ENCODE results near the gene CCDC159.
"Not testable (repeated sequence)": the region's sequence is repeated elsewhere in the genome, so short reads cannot be mapped to it uniquely, and the experiment has no call there.

Gene CCDC159

GRCh38 chr19:11354102-11354501, 7.8 kb downstream of the CCDC159 start:
- DNase-seq; H3K27ac Mint-ChIP-seq; ATAC-seq; H3K27me3 Mint-ChIP-seq; H3K4me3 Mint-ChIP-seq; H3K4me1 Mint-ChIP-seq; H3K36me3 Mint-ChIP-seq (ENCODE audit: low read depth); H3K9me3 Mint-ChIP-seq: not testable (repeated sequence)

GRCh38 chr19:11355160-11356073, 9.1 kb downstream of the CCDC159 start, which contains the start of gene PLPPR2:
Gene PLPPR2, plus strand, starts transcription at chr19:11355432. Its CDS starts 2,242 bp downstream, at chr19:11357674.
- peak within 1 kb of the TSS; percentile 51 for H3K27ac Mint-ChIP-seq
- peak; percentile 86 for DNase-seq
- ATAC-seq, result peak; percentile 77

GRCh38 chr19:11356074-11356397, 9.7 kb downstream of the CCDC159 start:
- Mint-ChIP-seq H3K36me3 (ENCODE audit: low read depth) (no peaks in the 10 kb centered on the region), H3K4me1 (peaks cover 7% of the 10 kb centered on the region), H3K9me3 (no peaks in the 10 kb centered on the region), H3K27ac (peak overlapping the region; percentile 51), H3K4me3 (peak overlapping the region; percentile 69), H3K27me3 (peaks cover 6% of the 10 kb centered on the region)
- ATAC-seq, result no peak
- DNase-seq, result no peak

More at GRCh38 chr19:11355160-11356073, 9.1 kb downstream of the CCDC159 start, which contains the start of gene PLPPR2:
- H3K36me3 Mint-ChIP-seq (ENCODE audit: low read depth), result no peaks in the 10 kb centered on the region
- H3K27me3 Mint-ChIP-seq, result peaks cover 6% of the 10 kb centered on the region
- peak within 1 kb of the TSS; percentile 69 for H3K4me3 Mint-ChIP-seq
- no peaks in the 10 kb centered on the region for H3K9me3 Mint-ChIP-seq
- peaks cover 7% of the 10 kb centered on the region for H3K4me1 Mint-ChIP-seq

DNA sequence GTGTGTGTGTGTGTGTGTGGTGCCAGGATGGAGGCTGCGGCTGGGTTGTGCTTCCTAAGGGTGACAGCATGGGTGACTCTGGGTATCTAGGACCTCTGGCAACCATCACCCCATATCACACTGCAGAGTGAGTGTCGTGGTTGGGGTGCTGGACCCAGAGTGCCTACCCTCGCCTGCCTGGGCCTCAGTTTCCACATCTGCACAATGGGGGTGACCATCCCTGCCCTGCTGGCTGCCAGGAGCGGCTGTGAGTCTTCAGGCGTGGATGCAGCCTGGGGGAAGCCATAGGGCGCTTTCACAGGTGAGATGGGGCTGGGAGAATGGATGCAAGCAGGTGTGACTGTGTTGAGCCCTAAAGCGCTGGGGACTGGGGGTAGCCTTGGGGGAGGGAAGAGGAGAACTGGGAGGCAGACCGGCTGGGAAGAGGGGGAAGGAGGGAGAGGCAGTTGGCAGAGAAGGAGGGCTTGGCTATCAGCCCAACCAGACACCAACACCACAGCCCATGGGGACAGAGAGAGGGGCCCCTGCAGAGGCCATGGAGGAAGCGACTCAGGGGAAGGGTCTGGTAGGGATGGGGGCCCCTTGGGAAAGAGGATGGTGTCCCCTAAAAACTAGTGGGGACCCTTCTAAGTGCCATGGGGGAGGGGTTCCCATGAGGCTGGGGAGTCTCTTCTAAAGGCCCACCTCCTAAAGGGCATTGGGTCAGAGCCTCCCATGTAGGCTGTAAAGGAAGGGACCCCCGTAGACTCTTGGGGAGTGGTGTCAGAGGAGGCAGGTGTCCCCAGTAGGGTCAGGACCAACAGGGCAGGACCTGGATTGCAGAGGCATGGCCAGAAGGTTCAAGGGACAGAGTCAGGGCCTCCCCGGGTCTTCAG, 10.6 kb downstream of the CCDC159 start:
- Mint-ChIP-seq H3K27me3 (peaks cover 6% of the 10 kb centered on the region), H3K27ac (no peak overlapping the region), H3K36me3 (ENCODE audit: low read depth) (no peaks in the 10 kb centered on the region), H3K9me3 (no peaks in the 10 kb centered on the region), H3K4me3 (no peak overlapping the region), H3K4me1 (peaks cover 7% of the 10 kb centered on the region)
- no peak for ATAC-seq
- no peak for DNase-seq

GRCh38 chr19:11359421-11359820, 13.1 kb downstream of the CCDC159 start:
- no peak for ATAC-seq
- no peak overlapping the region for H3K4me3 Mint-ChIP-seq
- no peaks in the 10 kb centered on the region for H3K36me3 Mint-ChIP-seq (ENCODE audit: low read depth)
- peaks cover 6% of the 10 kb centered on the region for H3K27me3 Mint-ChIP-seq
- no peak overlapping the region for H3K27ac Mint-ChIP-seq
- H3K9me3 Mint-ChIP-seq, result no peaks in the 10 kb centered on the region
- peaks cover 7% of the 10 kb centered on the region for H3K4me1 Mint-ChIP-seq
- DNase-seq, result no peak

- Mint-ChIP-seq H3K36me3 (ENCODE audit: low read depth) (no peaks in the 10 kb centered on the region), H3K4me3 (no peak overlapping the region), H3K27me3 (no peaks in the 10 kb centered on the region), H3K9me3 (no peaks in the 10 kb centered on the region), H3K27ac (no peak overlapping the region), H3K4me1 (peaks cover under 1% of the 10 kb centered on the region)
- DNase-seq, result peak; percentile 36
- ATAC-seq, result no peak
Measured at GRCh38 chr19:11361037-11361770, 14.9 kb downstream of the CCDC159 start.

DNA sequence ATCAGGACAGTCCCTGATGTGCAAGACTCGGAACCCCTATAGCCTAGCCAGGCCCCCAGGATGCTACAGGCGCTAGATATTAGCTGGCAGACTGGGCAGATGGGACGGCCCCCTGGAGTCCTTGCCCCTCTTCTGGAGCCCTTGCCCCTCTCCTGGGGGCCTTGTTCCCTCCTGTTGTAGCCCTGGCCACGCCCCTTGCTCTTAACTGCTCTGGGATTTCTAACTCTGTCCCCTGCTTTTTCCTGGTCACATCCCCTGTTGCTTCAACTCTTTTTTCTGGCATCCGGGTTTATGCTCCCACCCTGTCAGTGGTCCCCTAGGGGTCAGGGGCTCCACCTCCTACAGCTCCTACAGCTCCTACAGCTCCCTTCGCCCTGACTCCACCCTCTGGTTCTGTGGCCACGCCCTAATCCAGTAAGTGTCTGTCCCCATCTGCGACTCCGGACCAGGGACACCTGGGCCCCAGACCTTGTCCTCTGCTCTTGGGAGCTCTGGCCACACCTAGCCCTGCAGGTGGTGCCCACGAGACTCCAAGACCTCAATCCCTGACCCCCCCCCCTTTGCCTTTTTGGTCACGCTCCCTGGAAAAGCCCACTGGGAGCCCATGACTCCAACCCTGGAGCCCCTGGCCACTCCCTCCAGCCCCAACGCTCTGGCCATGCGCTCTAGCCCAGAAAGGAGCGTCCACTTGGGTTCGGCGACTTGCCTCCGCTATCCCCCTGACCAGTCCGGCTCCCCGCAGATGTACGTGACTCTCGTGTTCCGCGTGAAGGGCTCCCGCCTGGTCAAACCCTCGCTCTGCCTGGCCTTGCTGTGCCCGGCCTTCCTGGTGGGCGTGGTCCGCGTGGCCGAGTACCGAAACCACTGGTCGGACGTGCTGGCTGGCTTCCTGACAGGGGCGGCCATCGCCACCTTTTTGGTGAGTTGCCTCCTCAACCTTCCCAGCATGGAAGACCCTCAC, 15.7 kb downstream of the CCDC159 start:
- no peak overlapping the region for H3K4me3 Mint-ChIP-seq
- no peak for ATAC-seq
- DNase-seq, result no peak
- H3K27ac Mint-ChIP-seq, result no peak overlapping the region
- H3K4me1 Mint-ChIP-seq, result no peaks in the 10 kb centered on the region
- no peaks in the 10 kb centered on the region for H3K36me3 Mint-ChIP-seq (ENCODE audit: low read depth)
- H3K9me3 Mint-ChIP-seq, result no peaks in the 10 kb centered on the region
- H3K27me3 Mint-ChIP-seq, result no peaks in the 10 kb centered on the region

GRCh38 chr19:11363881-11364280, 17.6 kb downstream of the CCDC159 start:
- Mint-ChIP-seq H3K9me3 (no peaks in the 10 kb centered on the region), H3K4me1 (no peaks in the 10 kb centered on the region), H3K36me3 (ENCODE audit: low read depth) (no peaks in the 10 kb centered on the region), H3K4me3 (no peak overlapping the region), H3K27me3 (no peaks in the 10 kb centered on the region), H3K27ac (no peak overlapping the region)
- no peak for ATAC-seq
- DNase-seq, result no peak

DNA sequence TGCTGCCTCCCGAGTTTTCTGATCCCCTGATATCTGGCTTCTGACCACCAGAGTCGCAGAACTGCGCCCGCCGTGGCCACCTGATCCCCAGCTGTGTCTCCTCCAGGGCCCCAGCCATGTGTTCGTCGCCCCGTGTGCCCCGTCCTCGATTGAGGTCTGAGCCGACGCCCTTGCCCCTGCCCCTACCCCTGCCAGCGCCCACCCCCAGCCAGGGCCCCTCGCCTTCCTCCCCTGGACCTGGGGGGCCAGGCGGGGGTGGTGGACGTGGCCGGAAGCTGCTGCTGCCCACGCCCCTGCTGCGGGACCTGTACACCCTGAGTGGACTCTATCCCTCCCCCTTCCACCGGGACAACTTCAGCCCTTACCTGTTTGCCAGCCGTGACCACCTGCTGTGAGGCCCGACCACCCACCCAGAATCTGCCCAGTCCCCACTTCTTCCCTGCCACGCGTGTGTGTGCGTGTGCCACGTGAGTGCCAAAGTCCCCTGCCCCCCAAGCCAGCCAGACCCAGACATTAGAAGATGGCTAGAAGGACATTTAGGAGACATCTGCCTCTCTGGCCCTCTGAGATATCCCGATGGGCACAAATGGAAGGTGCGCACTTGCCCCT, 18.1 kb downstream of the CCDC159 start:
- H3K9me3 Mint-ChIP-seq, result no peaks in the 10 kb centered on the region
- H3K4me1 Mint-ChIP-seq, result no peaks in the 10 kb centered on the region
- DNase-seq (no peak), ATAC-seq (no peak)
- H3K36me3 Mint-ChIP-seq (ENCODE audit: low read depth), result peaks cover 2% of the 10 kb centered on the region
- H3K27ac Mint-ChIP-seq, result no peak overlapping the region
- no peaks in the 10 kb centered on the region for H3K27me3 Mint-ChIP-seq
- no peak overlapping the region for H3K4me3 Mint-ChIP-seq

DNA sequence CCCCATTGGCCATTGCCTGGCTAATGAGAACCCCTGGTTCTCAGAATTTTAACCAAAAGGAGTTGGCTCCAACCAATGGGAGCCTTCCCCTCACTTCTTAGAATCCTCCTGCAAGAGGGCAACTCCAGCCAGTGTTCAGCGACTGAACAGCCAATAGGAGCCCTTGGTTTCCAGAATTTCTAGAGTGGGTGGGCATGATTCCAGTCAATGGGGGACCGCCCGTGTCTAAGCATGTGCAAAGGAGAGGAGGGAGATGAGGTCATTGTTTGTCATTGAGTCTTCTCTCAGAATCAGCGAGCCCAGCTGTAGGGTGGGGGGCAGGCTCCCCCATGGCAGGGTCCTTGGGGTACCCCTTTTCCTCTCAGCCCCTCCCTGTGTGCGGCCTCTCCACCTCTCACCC, 18.6 kb downstream of the CCDC159 start:
- Mint-ChIP-seq H3K27me3 (no peaks in the 10 kb centered on the region), H3K36me3 (ENCODE audit: low read depth) (peaks cover 2% of the 10 kb centered on the region), H3K9me3 (no peaks in the 10 kb centered on the region), H3K27ac (no peak overlapping the region), H3K4me1 (no peaks in the 10 kb centered on the region), H3K4me3 (no peak overlapping the region)
- ATAC-seq (no peak), DNase-seq (no peak)

GRCh38 chr19:11365557-11366117, 19.3 kb downstream of the CCDC159 start:
- no peak overlapping the region for H3K4me3 Mint-ChIP-seq
- no peaks in the 10 kb centered on the region for H3K27me3 Mint-ChIP-seq
- H3K27ac Mint-ChIP-seq, result no peak overlapping the region
- peaks cover 3% of the 10 kb centered on the region for H3K36me3 Mint-ChIP-seq (ENCODE audit: low read depth)
- ATAC-seq (no peak), DNase-seq (no peak)
- no peaks in the 10 kb centered on the region for H3K9me3 Mint-ChIP-seq
- H3K4me1 Mint-ChIP-seq, result no peaks in the 10 kb centered on the region

- Mint-ChIP-seq H3K36me3 (ENCODE audit: low read depth) (peaks cover 5% of the 10 kb centered on the region), H3K27me3 (no peaks in the 10 kb centered on the region), H3K4me1 (no peaks in the 10 kb centered on the region), H3K27ac (no peak overlapping the region), H3K4me3 (no peak overlapping the region), H3K9me3 (no peaks in the 10 kb centered on the region)
- ATAC-seq (no peak), DNase-seq (no peak)
Measured at GRCh38 chr19:11367528-11367927, 21.2 kb downstream of the CCDC159 start.

DNA sequence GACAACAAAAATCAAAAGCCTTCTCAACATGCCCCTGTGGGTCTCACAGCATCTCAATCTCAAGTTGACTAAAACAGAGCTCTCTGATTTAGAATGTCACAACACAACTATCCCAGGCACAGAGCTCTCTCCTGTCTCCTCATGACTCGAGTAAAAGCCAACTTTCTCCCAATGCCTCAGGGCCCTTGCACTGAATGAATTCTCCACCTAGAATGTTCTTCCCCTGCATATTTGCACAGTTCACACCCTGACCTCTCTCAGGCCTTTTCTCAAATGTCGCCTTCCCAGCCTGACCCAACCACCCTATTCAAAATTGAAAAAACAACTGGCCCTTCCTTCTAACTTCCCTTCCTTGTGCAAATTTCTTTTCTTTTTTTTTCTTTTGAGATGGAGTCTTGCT, 24.4 kb downstream of the CCDC159 start:
- Mint-ChIP-seq H3K9me3 (no peaks in the 10 kb centered on the region), H3K4me1 (peaks cover 8% of the 10 kb centered on the region), H3K27me3 (no peaks in the 10 kb centered on the region), H3K4me3 (no peak overlapping the region), H3K36me3 (ENCODE audit: low read depth) (peaks cover 5% of the 10 kb centered on the region), H3K27ac (no peak overlapping the region)
- DNase-seq (no peak), ATAC-seq (no peak)
